ENCODE measurements around the gene KIF2A. TPM values are rescaled to one million over a fixed set of nuclear protein-coding genes. Genes with fewer than 3 reads are reported as not detected.

KIF2A gene
- total and polyA plus RNA-seq, 9 of the 15 experiments (the other 6 are each of a cell fraction or from before 2014, with no cell fraction given), result 42.6 to 126 (median 77.6) TPM

- ATAC-seq (no peak), FAIRE-seq (no peak), DNase-seq (ENCODE audit: extremely low read depth in 1 of 4, low spot score in 3 of 4) (no peak)
- H3K9ac ChIP-seq (ENCODE audit: insufficient read depth in 1 of 2, low read depth in 2 of 2, low read length in 2 of 2), result no peak overlapping the region
- BruUV-seq (replicated peaks), result no TSS peak
- POLR2A ChIA-PET, result interaction anchor here (1.0 to 2.4 kb wide), 2 partner anchors 9 to 11 kb away, joined by 3 to 7 read pairs; partner anchors contain the start of gene KIF2A
- no peaks in the 10 kb centered on the region for H3K79me2 ChIP-seq (ENCODE audit: control insufficient read depth, insufficient read depth, low read length)
- peak overlapping the region; percentile 19; the same call in 1 of the 2 replicates for H2AFZ ChIP-seq (ENCODE audit: low read depth, low read length)
- no peak overlapping the region for H3K27ac ChIP-seq (ENCODE audit: extremely low read depth, low read depth, low read length)
- no peaks in the 10 kb centered on the region for H3K4me1 ChIP-seq (replicated peaks in 1 of 2; ENCODE audit: control insufficient read depth in 2 of 2, insufficient read depth in 2 of 2, low read length in 2 of 2)
- H3K9me1 ChIP-seq (ENCODE audit: control insufficient read depth, insufficient read depth, low read length), result no peaks in the 10 kb centered on the region
- WGBS (ENCODE audit: insufficient coverage, low coverage, missing lambda C conversion rate), result 81% methylated on average over 2 of the region's 2 CpGs
- no peak overlapping the region for H3K4me3 ChIP-seq
- intact Hi-C loops (cut with micrococcal nuclease) (no loop called here), in situ Hi-C loops (cut with MboI) (no loop called here)
- CTCF ChIA-PET (ENCODE audit: low intra/inter-chr PET ratio), result no interaction called here
- H3K27me3 ChIP-seq (ENCODE audit: control insufficient read depth in 2 of 2, insufficient read depth in 2 of 2, low read length in 2 of 2), result no peaks in the 10 kb centered on the region
- H3K4me2 ChIP-seq (ENCODE audit: insufficient read depth, low read length), result no peak overlapping the region
- no peak for TF ChIP-seq SIRT6 (IDR thresholded peaks at IDR 0.05; ENCODE audit: low read depth, low read length)
- no peaks in the 10 kb centered on the region for H4K20me1 ChIP-seq (replicated peaks; ENCODE audit: control insufficient read depth, insufficient read depth, low read length)
- no peaks in the 10 kb centered on the region for H3K9me3 ChIP-seq (replicated peaks; ENCODE audit: control insufficient read depth, insufficient read depth, low read depth, low read length)
- no peaks in the 10 kb centered on the region for H3K36me3 ChIP-seq (ENCODE audit: control insufficient read depth, insufficient read depth, low read length)
Observed at GRCh38 chr5:62296998-62297397, 9.0 kb upstream of the KIF2A start.

GRCh38 chr5:62298118-62298517 lies 7.9 kb upstream of the KIF2A start:
- Histone ChIP-seq H3K9me3 (replicated peaks; ENCODE audit: control insufficient read depth, insufficient read depth, low read depth, low read length) (no peaks in the 10 kb centered on the region), H3K9me1 (ENCODE audit: control insufficient read depth, insufficient read depth, low read length) (no peaks in the 10 kb centered on the region), H3K27ac (ENCODE audit: extremely low read depth, low read depth, low read length) (no peak overlapping the region), H3K27me3 (ENCODE audit: control insufficient read depth in 2 of 2, insufficient read depth in 2 of 2, low read length in 2 of 2) (no peaks in the 10 kb centered on the region), H3K36me3 (ENCODE audit: control insufficient read depth, insufficient read depth, low read length) (no peaks in the 10 kb centered on the region), H3K9ac (ENCODE audit: insufficient read depth in 1 of 2, low read depth in 2 of 2, low read length in 2 of 2) (no peak overlapping the region), H4K20me1 (replicated peaks; ENCODE audit: control insufficient read depth, insufficient read depth, low read length) (no peaks in the 10 kb centered on the region), H3K4me2 (ENCODE audit: insufficient read depth, low read length) (no peak overlapping the region), H3K4me3 (no peak overlapping the region), H3K4me1 (replicated peaks in 1 of 2; ENCODE audit: control insufficient read depth in 2 of 2, insufficient read depth in 2 of 2, low read length in 2 of 2) (no peaks in the 10 kb centered on the region), H3K79me2 (ENCODE audit: control insufficient read depth, insufficient read depth, low read length) (no peaks in the 10 kb centered on the region), H2AFZ (ENCODE audit: low read depth, low read length) (peak overlapping the region; percentile 13; the same call in 1 of the 2 replicates)
- peak; percentile 49 for FAIRE-seq
- BruUV-seq (replicated peaks), result no TSS peak
- peak; percentile 42; the same call in 2 of the 3 replicates for ATAC-seq
- in situ Hi-C loops (cut with MboI) (no loop called here), intact Hi-C loops (cut with micrococcal nuclease) (no loop called here)
- ChIA-PET CTCF (ENCODE audit: low intra/inter-chr PET ratio) (interaction anchor here (0.9 kb wide), 1 partner anchor 11 kb away, joined by 3 read pairs; no protein-coding TSS in a partner anchor), POLR2A (interaction anchor here (1.0 kb wide), 1 partner anchor 8 kb away, joined by 4 read pairs; the partner anchor contains the start of gene KIF2A)
- TF ChIP-seq ZNF518B (CRISPR knock-in tag; IDR thresholded peaks at IDR 0.05) (no peak), MTA1 (IDR thresholded peaks at IDR 0.05; ENCODE audit: borderline replicate concordance) (no peak), CEBPB (tag; IDR thresholded peaks at IDR 0.05) (peak; percentile 58), CEBPG (CRISPR knock-in tag; IDR thresholded peaks at IDR 0.05) (no peak), CEBPG (tag; conservative IDR thresholded peaks at IDR 0.05 in 1 of 2, IDR thresholded peaks at IDR 0.05 in 1 of 2) (0 out of 4 replicates have a peak, but pooled peaks of 1 of the 2 experiments have one; percentile 17)
- DNase-seq (ENCODE audit: extremely low read depth in 1 of 4, low spot score in 3 of 4), result no peak
- 35% methylated on average over 3 of the region's 3 CpGs for WGBS (ENCODE audit: insufficient coverage, low coverage, missing lambda C conversion rate)
